ENCODE measurements around the gene CYTL1. TPM values are rescaled to one million over a fixed set of nuclear protein-coding genes. Genes with fewer than 3 reads are reported as not detected.
A peak's percentile ranks its signal among the peaks of the same experiment; 100 is the strongest.

CYTL1 gene
- total RNA-seq, 6 experiments from 2014 or later = not detected

- H3K27ac Mint-ChIP-seq = no peak overlapping the region
- no peaks in the 10 kb centered on the region for H3K9me3 Mint-ChIP-seq
- H3K27me3 Mint-ChIP-seq (ENCODE audit: insufficient read depth) = peaks cover 29% of the 10 kb centered on the region
- TF ChIP-seq CTCF (IDR thresholded peaks at IDR 0.05) = no peak
- DNase-seq = no peak
- H3K36me3 Mint-ChIP-seq (ENCODE audit: low read depth) = no peaks in the 10 kb centered on the region
- H3K4me3 Mint-ChIP-seq = no peak overlapping the region
- H3K4me1 Mint-ChIP-seq (ENCODE audit: low read depth) = peaks cover 27% of the 10 kb centered on the region
Measured at GRCh38 chr4:4995908-4996265, 23.4 kb downstream of the CYTL1 start.

- Mint-ChIP-seq H3K27ac (no peak overlapping the region), H3K27me3 (ENCODE audit: insufficient read depth) (peaks cover 28% of the 10 kb centered on the region), H3K9me3 (no peaks in the 10 kb centered on the region), H3K4me1 (ENCODE audit: low read depth) (peaks cover 33% of the 10 kb centered on the region), H3K4me3 (no peak overlapping the region), H3K36me3 (ENCODE audit: low read depth) (no peaks in the 10 kb centered on the region)
- DNase-seq = peak; percentile 40
- peak; percentile 97 for TF ChIP-seq CTCF (IDR thresholded peaks at IDR 0.05)
Measured at GRCh38 chr4:4995103-4995907, 24.0 kb downstream of the CYTL1 start.

GRCh38 chr4:4994312-4995097 is 24.8 kb downstream of the CYTL1 start:
- H3K9me3 Mint-ChIP-seq = no peaks in the 10 kb centered on the region
- peaks cover 29% of the 10 kb centered on the region for H3K27me3 Mint-ChIP-seq (ENCODE audit: insufficient read depth)
- DNase-seq = no peak
- H3K4me1 Mint-ChIP-seq (ENCODE audit: low read depth) = peaks cover 34% of the 10 kb centered on the region
- TF ChIP-seq CTCF (IDR thresholded peaks at IDR 0.05) = no peak
- H3K27ac Mint-ChIP-seq = no peak overlapping the region
- no peak overlapping the region for H3K4me3 Mint-ChIP-seq
- no peaks in the 10 kb centered on the region for H3K36me3 Mint-ChIP-seq (ENCODE audit: low read depth)

- H3K36me3 Mint-ChIP-seq (ENCODE audit: low read depth) = no peaks in the 10 kb centered on the region
- peaks cover 34% of the 10 kb centered on the region for H3K4me1 Mint-ChIP-seq (ENCODE audit: low read depth)
- H3K27me3 Mint-ChIP-seq (ENCODE audit: insufficient read depth) = peaks cover 25% of the 10 kb centered on the region
Measured at GRCh38 chr4:4992833-4993232, 26.4 kb downstream of the CYTL1 start.

More at GRCh38 chr4:4992833-4993232, 26.4 kb downstream of the CYTL1 start:
- Mint-ChIP-seq H3K9me3 (no peaks in the 10 kb centered on the region), H3K27ac (no peak overlapping the region), H3K4me3 (peak overlapping the region; percentile 20; the same call in 1 of the 2 replicates)
- no peak for DNase-seq
- no peak for TF ChIP-seq CTCF (IDR thresholded peaks at IDR 0.05)

All from HFFc6 (cell line).